Breast epithelium (tissue), 3 donors: ENCODE results near the gene ARHGAP26.

ENCODE experiments used
- POLR2A ChIP-seq: fragments of 450-650 bp; IDR thresholded peaks from one replicate; pipeline ENCODE4 v1.6.1; 2016; ENCODE audit warnings: antibody characterized with exemption, mild to moderate bottlenecking, moderate library complexity
- TF ChIP-seq, protein P1 (sequence below), 3 donors: fragments of 450-650 bp; IDR thresholded peaks; one replicate each; pipeline ENCODE4 v1.5.1; 2016 to 2017; ENCODE audit warnings: antibody characterized with exemption in 3 of 3, mild to moderate bottlenecking in 3 of 3, moderate library complexity in 3 of 3

DNA sequence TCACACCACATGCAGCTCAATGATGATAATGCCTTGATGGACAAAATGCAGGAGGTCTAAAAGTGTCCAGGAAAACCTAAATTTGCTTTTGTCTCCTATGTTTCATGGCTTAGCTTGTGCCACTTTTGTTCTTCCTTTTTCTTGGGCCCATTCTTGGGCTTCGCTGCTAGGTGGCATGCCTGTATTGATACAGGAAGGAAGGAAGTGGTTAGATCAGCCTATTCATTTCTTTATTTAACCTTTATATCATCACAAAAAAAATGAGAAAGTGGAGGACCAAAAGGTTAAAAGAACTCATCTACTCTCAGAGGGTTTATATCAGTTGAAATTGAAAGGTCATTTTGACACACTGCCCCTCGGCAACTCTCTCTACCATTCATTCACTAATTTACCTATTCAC lies 260.2 kb downstream of the ARHGAP26 start:
- TF ChIP-seq, protein P1, sequence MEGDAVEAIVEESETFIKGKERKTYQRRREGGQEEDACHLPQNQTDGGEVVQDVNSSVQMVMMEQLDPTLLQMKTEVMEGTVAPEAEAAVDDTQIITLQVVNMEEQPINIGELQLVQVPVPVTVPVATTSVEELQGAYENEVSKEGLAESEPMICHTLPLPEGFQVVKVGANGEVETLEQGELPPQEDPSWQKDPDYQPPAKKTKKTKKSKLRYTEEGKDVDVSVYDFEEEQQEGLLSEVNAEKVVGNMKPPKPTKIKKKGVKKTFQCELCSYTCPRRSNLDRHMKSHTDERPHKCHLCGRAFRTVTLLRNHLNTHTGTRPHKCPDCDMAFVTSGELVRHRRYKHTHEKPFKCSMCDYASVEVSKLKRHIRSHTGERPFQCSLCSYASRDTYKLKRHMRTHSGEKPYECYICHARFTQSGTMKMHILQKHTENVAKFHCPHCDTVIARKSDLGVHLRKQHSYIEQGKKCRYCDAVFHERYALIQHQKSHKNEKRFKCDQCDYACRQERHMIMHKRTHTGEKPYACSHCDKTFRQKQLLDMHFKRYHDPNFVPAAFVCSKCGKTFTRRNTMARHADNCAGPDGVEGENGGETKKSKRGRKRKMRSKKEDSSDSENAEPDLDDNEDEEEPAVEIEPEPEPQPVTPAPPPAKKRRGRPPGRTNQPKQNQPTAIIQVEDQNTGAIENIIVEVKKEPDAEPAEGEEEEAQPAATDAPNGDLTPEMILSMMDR (IDR thresholded peaks at IDR 0.05): no peak
- no peak for TF ChIP-seq POLR2A
